Posterior vena cava (tissue), 2 donors: Measurements from ENCODE around the gene CERS5. TPM values are rescaled to one million over a fixed set of nuclear protein-coding genes. Genes with fewer than 3 reads are reported as not detected.
A peak's percentile ranks its signal among the peaks of the same experiment; 100 is the strongest.

Experiments used
- DNase-seq: peaks from one replicate; pipeline ENCODE4 v3.0.0-alpha.2; 2020; ENCODE audit warnings: low spot score
- intact Hi-C, 2 donors: fragments of 100-400 bp; cut with DNase I; formaldehyde crosslinking; loops; one replicate each; pipeline versions ENCODE4 v1.14.1 to v1.14.2; 2022 to 2023
- total RNA-seq, 2 donors: library from RNA; stranded (reverse); fragmentation: NEBNext Ultra II Directional; extraction: Animal tissue kit (Norgen Biotek cat#: 25700); gene quantifications; one replicate each; pipeline ENCODE4 v1.2.1, GENCODE V29; 2021
- donor health status: DM: yes; HTN: yes; CAD: no.
- donor health status: DM: yes; HTN: yes; CAD: no.

CERS5 gene
- total RNA-seq, 2 donors from 2014 or later, result 43.3 to 44.0 TPM

DNA sequence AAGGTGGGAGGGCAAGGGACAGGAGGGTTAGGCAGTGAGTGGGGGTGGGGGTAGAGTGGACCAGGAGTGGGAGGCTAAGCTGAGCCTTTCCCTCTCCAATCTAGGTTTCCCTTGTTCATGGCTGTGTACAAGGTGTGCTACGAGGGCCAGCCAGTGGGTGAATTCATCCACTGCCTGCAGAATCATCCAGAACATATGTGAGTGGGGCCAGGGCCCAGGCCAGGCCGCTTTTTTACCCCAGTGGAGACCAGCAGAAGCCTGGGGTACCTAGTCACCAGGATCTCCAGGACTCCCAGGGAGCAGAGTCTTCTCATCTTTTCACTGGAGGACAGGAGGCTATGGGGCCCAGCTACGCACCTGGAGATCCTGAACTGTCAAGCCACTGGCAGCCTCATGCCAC, 57.9 kb downstream of the CERS5 start:
- intact Hi-C loops, result no loop called here
- DNase-seq, result peak; percentile 66

GRCh38 chr12:50107416-50108268, 59.5 kb downstream of the CERS5 start:
- intact Hi-C loops, result no loop called here
- DNase-seq, result peak; percentile 67

GRCh38 chr12:50106907-50107306, 60.3 kb downstream of the CERS5 start:
- peak; percentile 59 for DNase-seq
- intact Hi-C loops, result no loop called here

DNA sequence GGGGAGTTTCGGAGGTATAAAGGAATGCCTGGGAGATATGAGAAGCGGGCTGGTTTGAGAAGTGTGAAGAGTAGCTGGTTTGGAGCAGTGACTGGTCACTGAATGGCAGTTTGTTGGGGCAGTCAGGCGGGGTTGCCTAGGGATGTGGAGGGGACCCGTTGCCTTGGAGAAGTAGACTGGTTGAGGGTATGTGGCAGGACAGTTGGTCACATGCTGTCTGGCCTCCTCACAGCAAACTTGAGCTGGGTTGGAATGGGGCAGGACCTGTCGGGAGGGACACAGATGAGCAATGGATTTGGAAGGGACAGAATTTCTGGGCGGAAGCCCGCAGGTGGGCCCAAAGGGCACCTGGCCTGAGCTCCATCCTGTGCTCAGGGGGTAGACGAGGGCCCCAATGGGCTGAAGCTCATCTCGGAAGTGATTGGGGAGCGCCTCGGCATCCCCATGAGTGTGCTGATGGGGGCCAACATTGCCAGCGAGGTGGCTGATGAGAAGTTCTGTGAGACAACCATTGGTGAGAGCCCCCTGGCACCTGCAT, 61.2 kb downstream of the CERS5 start:
- peak; percentile 63 for DNase-seq
- intact Hi-C loops, result no loop called here

DNA sequence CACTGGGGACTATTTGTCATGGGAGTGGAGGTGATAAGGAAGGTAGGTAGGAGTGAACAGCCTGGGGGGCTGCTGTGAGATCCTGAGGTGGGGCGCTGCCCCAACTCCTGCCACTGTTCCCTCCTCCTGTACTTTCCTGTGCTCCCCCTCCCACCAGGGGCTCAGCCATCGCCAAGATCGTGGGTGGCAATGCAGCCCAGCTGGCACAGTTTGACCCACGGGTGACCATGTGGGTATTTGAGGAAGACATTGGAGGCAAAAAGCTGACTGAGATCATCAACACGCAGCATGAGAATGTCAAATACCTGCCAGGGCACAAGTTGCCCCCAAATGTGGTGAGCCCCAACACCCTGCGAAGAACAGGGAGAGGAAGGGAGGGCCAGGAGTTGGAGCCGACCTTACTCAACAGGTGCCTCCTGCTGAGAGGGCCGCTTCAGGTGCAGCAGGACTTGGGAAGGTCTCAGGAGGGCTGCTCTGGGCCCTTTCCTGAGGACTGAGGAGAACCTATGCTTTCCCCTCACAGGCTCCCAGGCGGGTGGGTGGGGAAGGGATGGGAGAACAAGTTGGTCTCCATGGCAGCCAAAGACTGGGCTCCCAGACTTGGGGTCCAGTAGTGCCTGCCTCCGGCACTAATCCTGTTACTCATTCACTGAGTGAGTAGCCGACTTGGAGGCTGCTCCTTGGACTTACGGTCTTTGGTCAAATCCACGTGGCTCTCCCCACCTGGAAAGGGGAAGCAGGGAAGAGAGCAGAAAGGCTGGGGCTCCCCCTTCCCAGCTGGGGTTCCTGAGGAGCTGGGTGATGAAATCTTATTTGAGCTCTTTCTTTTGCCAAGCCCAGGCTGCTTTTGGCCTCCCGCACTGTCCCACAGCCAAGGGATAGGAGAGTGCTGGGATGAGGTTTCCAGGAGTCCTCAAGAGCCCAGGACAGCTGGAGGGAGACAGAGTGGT, 62.5 kb downstream of the CERS5 start:
- intact Hi-C loops, result no loop called here
- peak; percentile 78 for DNase-seq

DNA sequence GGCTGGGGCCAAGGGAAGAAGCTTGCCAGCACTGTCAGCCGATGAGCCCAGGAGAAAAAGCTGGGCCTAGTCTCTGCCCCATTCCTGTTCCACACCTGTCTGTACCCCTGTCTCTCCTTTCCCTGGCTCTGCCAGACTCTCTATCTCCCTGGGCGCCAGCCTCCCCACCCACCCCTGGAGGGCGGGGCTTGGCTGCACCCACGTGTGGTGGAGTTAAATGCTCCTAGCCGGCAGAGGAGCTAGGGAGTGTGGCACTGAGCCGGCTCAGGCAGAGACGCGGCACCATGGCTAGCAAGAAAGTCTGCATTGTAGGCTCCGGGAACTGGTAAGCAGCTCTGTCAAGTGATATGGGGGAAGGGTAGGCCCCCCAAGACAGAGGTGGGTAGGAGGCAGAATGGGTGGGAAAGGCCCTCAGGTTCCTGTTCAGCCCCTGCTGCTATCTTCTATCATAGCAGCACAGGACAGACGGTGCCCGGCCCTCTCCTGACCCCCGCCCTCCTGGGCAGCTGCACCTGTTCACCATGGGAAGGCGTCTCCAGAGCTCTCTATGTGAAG, 63.3 kb downstream of the CERS5 start, which contains the start of gene GPD1:
Gene GPD1, plus strand, starts transcription at position 242 of the 555 bp plus-strand sequence. Its CDS starts 43 bp downstream, at position 285.
- DNase-seq, result peak; percentile 80
- intact Hi-C loops, result no loop called here

GRCh38 chr12:50103351-50103750, 63.8 kb downstream of the CERS5 start:
- peak; percentile 52 for DNase-seq
- intact Hi-C loops, result no loop called here

GRCh38 chr12:50102646-50103309, 64.4 kb downstream of the CERS5 start:
- DNase-seq, result peak; percentile 47
- intact Hi-C loops, result no loop called here

- DNase-seq, result no peak
- intact Hi-C loops, result no loop called here
Observed at GRCh38 chr12:50102131-50102531, 65.0 kb downstream of the CERS5 start.

- peak; percentile 10 for DNase-seq
- intact Hi-C loops, result no loop called here
Observed at GRCh38 chr12:50101663-50102062, 65.5 kb downstream of the CERS5 start.

DNA sequence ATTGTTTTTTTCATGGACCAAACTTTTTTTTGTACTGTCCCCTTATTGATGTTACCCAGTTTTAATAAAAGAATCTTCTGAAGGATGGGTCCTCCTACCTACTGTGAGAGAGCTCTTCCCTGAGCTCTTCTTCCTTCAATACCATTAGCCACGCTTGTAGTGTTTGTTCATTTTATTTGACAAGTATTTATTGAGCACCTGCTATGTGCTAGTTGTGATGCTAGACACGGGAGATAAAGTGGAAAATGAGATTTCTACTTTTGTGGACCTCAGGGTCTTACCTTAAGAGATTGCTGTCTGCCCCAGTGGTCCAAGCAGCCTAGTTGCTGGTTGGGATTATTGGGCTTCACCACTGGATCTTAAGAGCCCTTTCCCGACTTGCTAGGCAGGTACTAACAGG, 66.6 kb downstream of the CERS5 start:
- no peak for DNase-seq
- intact Hi-C loops, result no loop called here

DNA sequence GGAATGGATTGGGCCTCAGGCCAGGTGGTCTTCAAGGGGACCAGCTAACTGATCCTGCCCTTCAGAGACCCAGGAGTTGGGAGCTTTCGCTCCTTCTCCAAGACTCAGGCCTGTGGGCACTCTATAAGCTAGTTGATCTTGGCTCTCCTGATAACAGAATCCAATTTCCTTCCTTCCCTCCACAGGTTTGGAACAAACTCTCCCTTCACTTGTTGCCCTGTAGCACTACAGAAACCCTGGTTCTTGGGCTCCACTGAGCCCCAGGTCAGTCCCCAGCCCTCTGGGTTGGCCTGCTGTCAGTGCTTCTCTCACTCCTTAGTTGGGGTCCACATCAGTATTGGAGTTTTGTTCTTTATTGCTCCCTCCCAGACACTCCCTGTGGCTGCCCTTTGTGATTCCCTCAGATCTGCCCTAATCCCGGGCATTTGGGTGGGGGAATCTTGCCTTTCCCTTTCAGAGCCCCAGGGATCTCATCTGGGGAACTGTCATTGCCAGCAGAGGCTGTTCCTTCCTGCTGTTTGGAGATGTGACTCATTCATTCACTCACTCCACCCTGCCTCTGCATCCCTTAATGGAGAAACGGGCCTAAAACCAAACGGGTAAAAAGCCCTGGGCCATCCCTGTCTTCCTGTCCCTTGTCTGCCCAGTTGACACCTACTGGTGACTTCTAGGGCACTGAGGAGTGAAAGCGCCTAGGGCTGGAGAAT, 67.7 kb downstream of the CERS5 start:
- DNase-seq, result peak; percentile 67

DNA sequence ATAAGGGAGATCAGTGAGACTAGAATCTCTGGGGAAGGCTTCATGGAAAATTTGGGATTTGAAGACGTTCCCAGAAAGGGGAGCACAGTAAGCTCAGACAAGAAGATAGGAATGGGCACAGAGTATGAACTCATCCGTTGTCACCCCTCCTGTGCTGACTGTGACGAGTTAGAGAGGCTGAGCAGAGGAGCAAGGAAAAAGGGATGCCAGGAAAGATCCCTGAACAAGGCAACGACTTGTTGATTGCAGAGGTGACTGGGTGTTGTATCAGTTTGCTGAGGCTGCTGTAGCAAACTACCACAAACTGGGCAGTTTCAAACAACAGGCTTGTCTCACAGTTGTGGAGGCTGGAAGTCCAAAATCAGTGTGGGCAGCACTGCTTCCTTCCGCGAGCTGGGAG, 69.2 kb downstream of the CERS5 start:
- DNase-seq, result peak; percentile 59
- intact Hi-C loops, result no loop called here

More for the DNA sequence above, 67.7 kb downstream of the CERS5 start:
- intact Hi-C loops, result no loop called here

GRCh38 chr12:50090391-50090790, 76.8 kb downstream of the CERS5 start:
- intact Hi-C loops, result no loop called here
- DNase-seq, result no peak

GRCh38 chr12:50089730-50090129, 77.4 kb downstream of the CERS5 start:
- DNase-seq, result peak; percentile 69
- intact Hi-C loops, result loop anchor here (5.0 kb wide), 2 partner anchors 83 to 88 kb away; no protein-coding TSS in a partner anchor

- intact Hi-C loops, result loop anchor here (5.0 kb wide), 2 partner anchors 84 to 89 kb away; no protein-coding TSS in a partner anchor
- no peak for DNase-seq
Observed at GRCh38 chr12:50088577-50089335, 78.4 kb downstream of the CERS5 start.

GRCh38 chr12:50087995-50088394, 79.2 kb downstream of the CERS5 start:
- intact Hi-C loops, result loop anchor here (5.0 kb wide), 2 partner anchors 84 to 89 kb away; no protein-coding TSS in a partner anchor
- DNase-seq, result no peak
